ENCODE results near the gene LPAR2.
"Not testable (repeated sequence)": the region's sequence is repeated elsewhere in the genome, so short reads cannot be mapped to it uniquely, and the experiment has no call there.

The LPAR2 gene

DNA sequence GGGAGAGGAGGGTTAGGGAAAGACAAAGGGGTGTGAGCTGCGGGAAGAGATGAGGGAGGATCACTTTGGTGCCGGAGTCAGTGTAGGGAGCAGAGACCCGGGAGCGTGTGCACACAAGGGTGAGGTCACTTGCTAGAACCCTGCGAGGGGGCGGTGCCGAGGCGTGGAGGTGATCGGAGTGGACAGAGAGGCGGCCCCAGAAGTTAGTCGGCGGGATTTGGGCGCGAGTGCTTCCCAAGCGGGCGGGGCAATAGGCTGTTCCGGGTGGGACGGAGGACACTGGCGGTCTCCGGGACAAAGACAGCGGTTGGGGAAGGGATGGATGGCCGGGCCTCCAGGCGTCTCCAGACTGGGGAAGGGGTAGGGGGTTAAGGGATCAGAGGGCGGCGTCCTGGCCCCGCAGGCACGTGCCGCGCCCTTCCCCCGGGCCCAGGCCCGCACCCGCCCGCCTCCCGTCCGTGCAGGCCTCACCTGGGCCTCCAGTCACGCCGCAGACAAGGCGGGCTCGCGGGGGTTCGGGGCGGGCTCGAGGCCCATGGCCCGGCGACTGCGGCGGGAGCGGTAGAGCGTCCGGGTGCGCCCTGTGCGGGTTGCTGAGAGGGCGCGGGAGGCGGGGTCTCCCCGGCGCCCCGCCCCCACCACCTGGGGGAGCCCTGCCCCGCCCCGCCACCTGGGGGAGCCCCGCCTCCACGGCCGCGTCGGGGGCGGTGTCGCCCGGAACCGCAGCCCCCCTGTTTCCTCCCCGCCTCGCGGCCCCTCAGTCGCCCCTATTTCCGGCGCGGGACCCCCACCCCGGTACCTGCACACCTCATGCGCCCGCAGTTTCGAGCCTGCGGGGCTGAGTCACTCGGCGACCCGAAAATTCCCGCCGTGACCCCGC lies at the start of gene LPAR2:
TSS of gene LPAR2 (minus strand) at position 600 of the 880 bp plus-strand sequence. CDS start 945 bp downstream, outside the sequence.
- no peak for TF ChIP-seq CTCF (IDR thresholded peaks at IDR 0.05; ENCODE audit: borderline replicate concordance, control extremely low read depth, extremely low read depth, insufficient read depth, missing control alignments)
- DNase-seq (ENCODE audit: low spot score) = peak; percentile 97
- in situ Hi-C loops (cut with MboI; ENCODE audit: low sequenced_read_pairs, unreplicated experiment) = loop anchor here (25.0 kb wide), 1 partner anchor 266 kb away; no protein-coding TSS in a partner anchor

DNA sequence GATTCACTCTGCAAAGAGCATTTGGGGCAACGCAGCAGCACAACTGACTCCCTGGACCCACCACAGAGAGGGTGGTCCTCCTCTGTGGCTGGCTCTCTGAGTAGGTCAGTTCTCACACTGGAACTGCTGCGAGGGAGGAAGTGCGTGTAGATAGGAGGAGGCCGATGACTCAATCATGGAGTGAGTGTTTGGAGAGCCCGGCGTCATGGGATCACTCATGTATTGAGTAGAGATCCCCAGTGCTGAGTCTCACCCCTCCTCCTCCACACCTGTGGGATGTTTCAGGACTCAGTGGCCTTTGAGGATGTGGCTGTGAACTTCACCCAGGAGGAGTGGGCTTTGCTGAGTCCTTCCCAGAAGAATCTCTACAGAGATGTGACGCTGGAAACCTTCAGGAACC lies 49.6 kb upstream of the LPAR2 start:
- TF ChIP-seq CTCF (IDR thresholded peaks at IDR 0.05; ENCODE audit: borderline replicate concordance, control extremely low read depth, extremely low read depth, insufficient read depth, missing control alignments) = no peak
- in situ Hi-C loops (cut with MboI; ENCODE audit: low sequenced_read_pairs, unreplicated experiment) = no loop called here
- DNase-seq (ENCODE audit: low spot score) = no peak

- in situ Hi-C loops (cut with MboI; ENCODE audit: low sequenced_read_pairs, unreplicated experiment) = no loop called here
- no peak for DNase-seq (ENCODE audit: low spot score)
- TF ChIP-seq CTCF (IDR thresholded peaks at IDR 0.05; ENCODE audit: borderline replicate concordance, control extremely low read depth, extremely low read depth, insufficient read depth, missing control alignments) = no peak
These were observed 46.3 kb upstream of the LPAR2 start for GRCh38 chr19:19674315-19674714.

DNA sequence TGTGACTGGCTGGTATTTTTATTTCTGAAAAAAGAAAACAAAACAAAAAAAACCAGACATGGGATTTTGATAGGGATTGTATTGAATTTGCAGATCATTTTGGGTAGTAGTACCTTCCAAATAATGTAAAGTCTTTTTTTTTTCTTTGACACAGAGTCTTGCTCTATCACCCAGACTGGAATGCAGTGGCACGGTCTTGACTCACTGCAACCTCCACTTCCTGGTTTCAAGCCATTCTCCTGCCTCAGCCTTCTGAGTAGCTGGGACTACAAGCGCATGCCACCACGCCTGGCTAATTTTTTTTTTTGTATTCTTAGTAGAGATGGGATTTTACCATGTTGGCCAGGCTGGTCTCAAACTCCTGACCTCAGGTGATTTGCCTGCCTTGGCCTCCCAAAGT lies 44.8 kb upstream of the LPAR2 start:
- in situ Hi-C loops (cut with MboI; ENCODE audit: low sequenced_read_pairs, unreplicated experiment) = no loop called here

GRCh38 chr19:19670070-19670551 lies 42.1 kb upstream of the LPAR2 start:
- TF ChIP-seq CTCF (IDR thresholded peaks at IDR 0.05; ENCODE audit: borderline replicate concordance, control extremely low read depth, extremely low read depth, insufficient read depth, missing control alignments) = no peak
- no peak for DNase-seq (ENCODE audit: low spot score)
- in situ Hi-C loops (cut with MboI; ENCODE audit: low sequenced_read_pairs, unreplicated experiment) = no loop called here

More for the DNA sequence above, 44.8 kb upstream of the LPAR2 start:
- TF ChIP-seq CTCF (IDR thresholded peaks at IDR 0.05; ENCODE audit: borderline replicate concordance, control extremely low read depth, extremely low read depth, insufficient read depth, missing control alignments) = no peak
- no peak for DNase-seq (ENCODE audit: low spot score)

GRCh38 chr19:19668230-19669012 lies 40.4 kb upstream of the LPAR2 start, which contains the start of gene ZNF101:
ZNF101 (plus strand) TSS chr19:19668839; CDS start chr19:19668964, 125 bp downstream.
- in situ Hi-C loops (cut with MboI; ENCODE audit: low sequenced_read_pairs, unreplicated experiment) = no loop called here
- TF ChIP-seq CTCF (IDR thresholded peaks at IDR 0.05; ENCODE audit: borderline replicate concordance, control extremely low read depth, extremely low read depth, insufficient read depth, missing control alignments) = no peak
- DNase-seq (ENCODE audit: low spot score) = peak; percentile 96

GRCh38 chr19:19665420-19665948 lies 37.5 kb upstream of the LPAR2 start:
- in situ Hi-C loops (cut with MboI; ENCODE audit: low sequenced_read_pairs, unreplicated experiment); DNase-seq (ENCODE audit: low spot score): not testable (repeated sequence)
